Stimulated activated naive CD4-positive, alpha-beta T cell treated with Interleukin-2 at 50 U/mL for 16 hours (primary cell): ENCODE measurements around the gene MBD3L1.

Experiments
- DNase-seq: peaks from one replicate; lab custom pipeline; 2025; lab: John Stamatoyannopoulos, UW

Gene MBD3L1

GRCh38 chr19:8880868-8881488, 48.8 kb downstream of the MBD3L1 start:
- DNase-seq, result no peak

GRCh38 chr19:8881512-8881911, 49.3 kb downstream of the MBD3L1 start:
- DNase-seq, result no peak

- no peak for DNase-seq
These were observed 52.2 kb downstream of the MBD3L1 start for GRCh38 chr19:8884416-8884815.

GRCh38 chr19:8887364-8887763, 55.2 kb downstream of the MBD3L1 start:
- no peak for DNase-seq

GRCh38 chr19:8890260-8890659, 58.1 kb downstream of the MBD3L1 start:
- DNase-seq, result no peak
